Effector memory CD4-positive, alpha-beta T cell (primary cell): ENCODE results near the gene CCDC93.
A peak's percentile ranks its signal among the peaks of the same experiment; 100 is the strongest.
"Not testable (repeated sequence)": the region's sequence is repeated elsewhere in the genome, so short reads cannot be mapped to it uniquely, and the experiment has no call there.

Source experiments
- DNase-seq, 3 donors: peaks; one replicate each; pipeline ENCODE4 v3.0.0-alpha.2; 2020
- H3K27ac ChIP-seq: 2 replicates; pipeline ENCODE4 v1.7.0; 2013; ENCODE audit warnings: mild to moderate bottlenecking, low read length, moderate library complexity; ENCODE audit not compliant: insufficient read depth, poor library complexity, severe bottlenecking
- H3K27me3 ChIP-seq: replicated peaks from 2 replicates; pipeline ENCODE4 v1.7.0; 2013; ENCODE audit warnings: mild to moderate bottlenecking, low read length; ENCODE audit not compliant: insufficient read depth, control insufficient read depth, poor library complexity, severe bottlenecking
- H3K36me3 ChIP-seq: 2 replicates; pipeline ENCODE4 v1.7.0; 2013; ENCODE audit warnings: mild to moderate bottlenecking, low read length, moderate library complexity; ENCODE audit not compliant: control insufficient read depth, insufficient read depth
- H3K4me1 ChIP-seq: 2 replicates; pipeline ENCODE4 v1.7.0; 2013; ENCODE audit warnings: low read length, mild to moderate bottlenecking; ENCODE audit not compliant: control insufficient read depth, insufficient read depth, poor library complexity, severe bottlenecking
- H3K4me3 ChIP-seq: 2 replicates; pipeline ENCODE4 v1.7.0; 2013; ENCODE audit warnings: low read length, low read depth, mild to moderate bottlenecking; ENCODE audit not compliant: insufficient read depth, poor library complexity, severe bottlenecking
- H3K9me3 ChIP-seq: 2 replicates; pipeline ENCODE4 v1.7.0; 2013; ENCODE audit warnings: mild to moderate bottlenecking, low read length, moderate library complexity; ENCODE audit not compliant: control insufficient read depth

Gene CCDC93

DNA sequence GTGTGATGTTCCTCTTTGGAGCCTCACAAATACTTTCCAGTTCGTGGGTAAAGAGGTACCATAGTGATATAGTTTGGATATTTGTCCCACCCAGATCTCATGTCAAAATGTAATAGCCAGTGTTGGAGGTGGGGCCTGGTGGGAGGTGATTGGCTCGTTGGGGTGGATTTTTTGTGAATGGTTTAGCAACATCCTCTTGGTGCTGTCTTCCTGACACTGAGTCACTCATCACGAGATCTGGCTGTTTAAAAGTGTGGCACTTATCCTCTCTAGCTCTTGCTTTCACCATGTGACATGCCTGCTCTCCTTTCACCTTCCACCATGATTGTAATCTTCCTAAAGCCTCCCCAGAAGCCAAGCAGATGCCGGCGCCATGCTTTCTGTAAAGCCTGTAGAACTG, 3.0 kb upstream of the CCDC93 start:
- Histone ChIP-seq H3K27me3 (no peaks in the 10 kb centered on the region), H3K4me3 (no peak overlapping the region), H3K9me3 (no peaks in the 10 kb centered on the region), H3K4me1 (peaks cover 12% of the 10 kb centered on the region), H3K27ac (no peak overlapping the region), H3K36me3 (no peaks in the 10 kb centered on the region)
- no peak for DNase-seq

GRCh38 chr2:118015761-118016160, 1.9 kb upstream of the CCDC93 start:
- not testable (repeated sequence) for DNase-seq, H3K36me3 ChIP-seq, H3K4me3 ChIP-seq, H3K27ac ChIP-seq, H3K27me3 ChIP-seq, H3K9me3 ChIP-seq
- peaks cover 16% of the 10 kb centered on the region for H3K4me1 ChIP-seq

- DNase-seq: no peak
- Histone ChIP-seq H3K27me3 (no peaks in the 10 kb centered on the region), H3K36me3 (no peaks in the 10 kb centered on the region), H3K9me3 (no peaks in the 10 kb centered on the region), H3K4me1 (peaks cover 16% of the 10 kb centered on the region), H3K27ac (peak overlapping the region; percentile 97), H3K4me3 (peak overlapping the region; percentile 97)
Measured at GRCh38 chr2:118014492-118014824, 588 bp upstream of the CCDC93 start.

- Histone ChIP-seq H3K36me3 (peaks cover 4% of the 10 kb centered on the region), H3K27me3 (no peaks in the 10 kb centered on the region), H3K27ac (peak overlapping the region; percentile 97), H3K4me1 (peaks cover 16% of the 10 kb centered on the region), H3K4me3 (peak overlapping the region; percentile 97), H3K9me3 (no peaks in the 10 kb centered on the region)
- peak; percentile 11 to 21 (median 12) for DNase-seq
Measured at GRCh38 chr2:118013221-118013723, 598 bp downstream of the CCDC93 start.

GRCh38 chr2:118012778-118013177, 1.1 kb downstream of the CCDC93 start:
- Histone ChIP-seq H3K27ac (no peak overlapping the region), H3K4me1 (peaks cover 16% of the 10 kb centered on the region), H3K9me3 (no peaks in the 10 kb centered on the region), H3K4me3 (peak overlapping the region; percentile 97), H3K27me3 (no peaks in the 10 kb centered on the region), H3K36me3 (peaks cover 5% of the 10 kb centered on the region)
- no peak for DNase-seq

DNA sequence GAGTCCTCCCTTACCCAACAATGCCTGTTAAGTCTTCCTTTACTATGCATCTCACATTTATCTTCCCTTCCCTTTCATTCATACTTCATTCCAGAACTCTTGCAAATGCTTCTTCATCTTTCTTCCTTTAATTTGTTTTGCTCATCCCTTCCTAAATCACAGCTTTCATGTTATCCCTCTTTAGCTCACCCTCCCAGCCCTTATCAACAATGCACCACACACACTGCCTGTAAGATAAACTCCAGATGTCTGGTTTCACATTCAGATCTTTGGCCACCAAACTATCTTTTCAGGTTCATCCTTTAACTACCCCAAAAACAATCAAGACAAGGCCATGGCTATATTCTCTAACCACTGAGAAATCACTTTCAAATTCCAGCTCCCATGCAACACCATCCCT, 3.4 kb downstream of the CCDC93 start:
- no peak for DNase-seq
- Histone ChIP-seq H3K9me3 (no peaks in the 10 kb centered on the region), H3K27ac (no peak overlapping the region), H3K36me3 (peaks cover 22% of the 10 kb centered on the region), H3K4me1 (peaks cover 16% of the 10 kb centered on the region), H3K27me3 (no peaks in the 10 kb centered on the region), H3K4me3 (no peak overlapping the region)

GRCh38 chr2:118006861-118007260, 7.0 kb downstream of the CCDC93 start:
- Histone ChIP-seq H3K36me3 (peaks cover 45% of the 10 kb centered on the region), H3K4me1 (peaks cover 4% of the 10 kb centered on the region), H3K27me3 (no peaks in the 10 kb centered on the region), H3K27ac (no peak overlapping the region), H3K9me3 (no peaks in the 10 kb centered on the region), H3K4me3 (no peak overlapping the region)
- DNase-seq: no peak

DNA sequence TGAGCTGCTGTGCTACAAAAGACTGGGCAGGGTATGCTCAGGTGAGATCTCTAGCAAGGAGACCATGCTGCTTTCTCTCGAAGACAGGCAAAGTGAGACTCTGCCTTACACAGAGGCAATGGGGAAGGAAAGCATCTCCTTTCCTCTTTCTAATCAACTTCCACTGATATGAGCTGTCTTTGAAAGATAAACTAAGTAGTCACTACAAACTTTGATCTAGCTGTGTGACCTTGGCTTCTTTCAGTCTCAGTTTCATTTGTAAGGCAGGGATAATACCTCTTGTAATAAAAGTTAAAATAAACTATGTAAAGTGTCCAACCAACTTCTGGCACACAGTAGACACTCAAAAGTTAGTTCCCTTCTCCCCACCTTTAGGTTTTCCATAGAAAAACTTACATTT, 7.5 kb downstream of the CCDC93 start:
- Histone ChIP-seq H3K9me3 (no peaks in the 10 kb centered on the region), H3K36me3 (peaks cover 50% of the 10 kb centered on the region), H3K27me3 (no peaks in the 10 kb centered on the region), H3K4me3 (no peak overlapping the region), H3K27ac (no peak overlapping the region), H3K4me1 (no peaks in the 10 kb centered on the region)
- DNase-seq: no peak

- peaks cover 75% of the 10 kb centered on the region for H3K36me3 ChIP-seq
- no peaks in the 10 kb centered on the region for H3K9me3 ChIP-seq
- DNase-seq: peak in 2 of 3 donors; percentile 5 to 27
- no peak overlapping the region for H3K4me3 ChIP-seq
- H3K27ac ChIP-seq: no peak overlapping the region
- no peaks in the 10 kb centered on the region for H3K27me3 ChIP-seq
- no peaks in the 10 kb centered on the region for H3K4me1 ChIP-seq
Measured at GRCh38 chr2:118003396-118003824, 10.5 kb downstream of the CCDC93 start.

DNA sequence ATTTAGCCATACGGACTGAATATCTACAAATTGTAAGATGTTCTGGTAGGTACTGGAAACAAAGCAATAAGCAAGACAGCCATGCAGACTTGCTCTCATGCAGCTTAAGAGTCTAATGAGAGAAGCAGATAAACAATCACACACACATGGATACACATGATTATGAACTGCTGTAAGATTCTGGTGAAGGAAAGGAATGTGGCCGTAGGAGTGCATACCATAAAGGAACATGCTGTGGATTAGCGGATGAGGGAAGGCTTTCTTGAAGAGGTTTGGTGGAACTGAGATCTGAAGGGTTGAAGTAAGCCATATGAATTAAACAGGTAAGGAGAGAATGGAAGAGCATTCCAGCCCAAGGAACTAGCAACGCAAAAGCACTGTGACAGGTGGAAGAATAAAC, 13.8 kb downstream of the CCDC93 start:
- H3K27me3 ChIP-seq: no peaks in the 10 kb centered on the region
- no peak overlapping the region for H3K4me3 ChIP-seq
- H3K4me1 ChIP-seq: no peaks in the 10 kb centered on the region
- no peaks in the 10 kb centered on the region for H3K9me3 ChIP-seq
- no peak overlapping the region for H3K27ac ChIP-seq
- DNase-seq: no peak
- H3K36me3 ChIP-seq: peaks cover 84% of the 10 kb centered on the region
